ENCODE data around the gene GPR108.

The GPR108 gene

DNA sequence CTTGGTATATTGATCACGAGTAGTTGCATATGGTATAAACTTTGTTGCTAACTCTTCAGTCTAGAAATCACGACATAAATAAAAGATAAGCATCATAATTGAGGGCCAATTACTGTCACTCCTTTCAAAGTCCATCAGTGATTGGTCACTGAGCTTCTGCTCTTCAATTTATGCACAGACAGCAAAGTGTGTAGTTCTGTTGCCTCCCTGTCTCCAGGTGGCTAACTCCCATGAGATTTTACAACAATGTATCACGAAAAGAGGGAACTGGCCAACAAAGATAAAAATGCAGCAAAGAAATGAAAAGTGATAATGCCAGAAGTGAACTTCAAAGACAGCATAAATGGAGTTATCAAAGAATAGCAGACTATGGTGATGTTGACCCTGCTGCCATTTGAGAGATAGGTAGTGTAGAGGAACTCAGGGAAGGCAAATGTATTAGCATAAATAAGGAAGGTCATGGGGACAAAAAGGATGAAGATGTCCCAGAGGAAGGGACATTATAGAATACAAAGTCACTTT, 54.7 kb downstream of the GPR108 start:
- H3K9me3 ChIP-seq (ENCODE audit: control insufficient read depth in 1 of 2, low read length in 2 of 2) = no peaks in the 10 kb centered on the region
- peaks cover 0 to 1% of the 10 kb centered on the region in 2 donors for H3K4me1 ChIP-seq (ENCODE audit: control insufficient read depth in 1 of 2, insufficient read depth in 2 of 2, low read length in 2 of 2)
- H3K9ac ChIP-seq (ENCODE audit: low read depth in 1 of 2, low read length in 2 of 2) = no peak overlapping the region
- no peak overlapping the region for H3K4me3 ChIP-seq (ENCODE audit: low read depth in 1 of 2, low read length in 2 of 2)
- H3K27me3 ChIP-seq (ENCODE audit: control insufficient read depth in 1 of 2, insufficient read depth in 2 of 2, low read length in 2 of 2) = no peaks in the 10 kb centered on the region
- H3K27ac ChIP-seq (ENCODE audit: low read depth, low read length) = no peak overlapping the region
- no peaks in the 10 kb centered on the region for H3K36me3 ChIP-seq (ENCODE audit: control insufficient read depth in 1 of 2, insufficient read depth in 2 of 2, low read length in 2 of 2)

DNA sequence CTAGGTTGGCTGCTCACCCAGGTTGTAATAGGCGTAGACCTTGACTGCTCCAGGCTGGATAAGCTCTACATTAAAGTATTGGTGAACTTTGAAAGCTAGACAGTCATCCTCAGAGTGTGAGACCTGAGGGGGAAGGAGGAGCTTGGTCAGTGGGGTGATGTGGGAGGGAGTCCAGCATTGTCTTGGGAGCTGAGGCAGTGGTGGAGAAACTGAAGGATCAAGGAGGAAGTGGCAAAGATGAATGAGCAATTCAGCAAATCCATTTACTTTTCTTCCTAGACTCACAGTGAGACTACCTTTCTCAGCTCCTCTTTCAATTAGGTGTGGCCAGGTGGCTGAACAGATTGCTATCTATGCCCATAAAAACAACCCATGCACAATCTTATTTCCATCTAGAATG, 57.2 kb downstream of the GPR108 start:
- Histone ChIP-seq H3K36me3 (ENCODE audit: control insufficient read depth in 1 of 2, insufficient read depth in 2 of 2, low read length in 2 of 2) (no peaks in the 10 kb centered on the region), H3K27me3 (ENCODE audit: control insufficient read depth in 1 of 2, insufficient read depth in 2 of 2, low read length in 2 of 2) (no peaks in the 10 kb centered on the region)

More for the DNA sequence above, 57.2 kb downstream of the GPR108 start:
- Histone ChIP-seq H3K9me3 (ENCODE audit: control insufficient read depth in 1 of 2, low read length in 2 of 2) (no peaks in the 10 kb centered on the region), H3K27ac (ENCODE audit: low read depth, low read length) (no peak overlapping the region), H3K4me1 (ENCODE audit: control insufficient read depth in 1 of 2, insufficient read depth in 2 of 2, low read length in 2 of 2) (peaks cover 0 to 3% of the 10 kb centered on the region in 2 donors), H3K9ac (ENCODE audit: low read depth in 1 of 2, low read length in 2 of 2) (no peak overlapping the region), H3K4me3 (ENCODE audit: low read depth in 1 of 2, low read length in 2 of 2) (no peak overlapping the region)
